Endothelial cell of umbilical vein (primary cell): ENCODE data around the gene DNAH3. TPM values are rescaled to one million over a fixed set of nuclear protein-coding genes. Genes with fewer than 3 reads are reported as not detected.
A peak's percentile ranks its signal among the peaks of the same experiment; 100 is the strongest.

Source experiments
- BruUV-seq: library from RNA; stranded (reverse); fragments of 400-500 nt; replicated peaks from 2 replicates; lab custom pipeline; 2021; lab: Mats Ljungman, UMichigan
- CTCF ChIA-PET: fragments of 300-600, 350-600 bp; sonication (Branson Sonifier 250); formaldehyde crosslinking; loops from one replicate; lab custom pipeline; 2021; ENCODE audit warnings: antibody characterized with exemption, inconsistent platforms; lab: Charles Lee
- POLR2A ChIA-PET: fragments of 300-600, 350-600 bp; sonication (Branson Sonifier 250); formaldehyde crosslinking; loops from one replicate; lab custom pipeline; 2021; ENCODE audit warnings: antibody characterized with exemption, inconsistent platforms; lab: Charles Lee
- DNase-seq: peaks from one replicate; pipeline ENCODE4 v3.0.0-alpha.2; 2011; ENCODE audit warnings: low read depth, low spot score
- FAIRE-seq: peaks from 2 replicates; lab custom pipeline; 2011; peaks lifted over from hg19 to GRCh38; lab: Jason Lieb, UNC
- H2AFZ ChIP-seq: 2 replicates; pipeline ENCODE4 v1.6.0; 2012; ENCODE audit warnings: low read depth, low read length, control low read depth, inconsistent platforms
- H3K27ac ChIP-seq: 2 replicates; pipeline ENCODE4 v1.5.1; 2011; ENCODE audit warnings: low read depth, mild to moderate bottlenecking, control low read depth, low read length, moderate library complexity; ENCODE audit not compliant: insufficient read depth
- H3K27me3 ChIP-seq, 2 experiments: 2 replicates each; pipeline versions ENCODE4 v1.6.0 to v1.6.1; 2011; ENCODE audit warnings: low read length in 2 of 2, mixed read lengths in 1 of 2; ENCODE audit not compliant: control insufficient read depth in 2 of 2, insufficient read depth in 2 of 2
- H3K36me3 ChIP-seq, 2 experiments: 2 replicates in 1 of 2; 3 replicates in 1 of 2; pipeline ENCODE4 v1.5.1; 2011; ENCODE audit warnings: low read length in 2 of 2, mild to moderate bottlenecking in 1 of 2, moderate library complexity in 1 of 2; ENCODE audit not compliant: control insufficient read depth in 2 of 2, insufficient read depth in 2 of 2; ENCODE audit errors: extremely low read depth in 1 of 2
- H3K4me1 ChIP-seq: 3 replicates; pipeline ENCODE4 v1.5.1; 2011; ENCODE audit warnings: mild to moderate bottlenecking, low read length; ENCODE audit not compliant: control insufficient read depth, insufficient read depth; ENCODE audit errors: extremely low read depth
- H3K4me2 ChIP-seq: 2 replicates; pipeline ENCODE4 v1.6.1; 2011; ENCODE audit warnings: low read length, control low read depth, mixed read lengths; ENCODE audit not compliant: insufficient read depth
- H3K4me3 ChIP-seq, 3 experiments: fragments of 200-600 bp in 1 of 3; sonication (generic), shearing (Covaris generic) in 1 of 3; replicated peaks in 1 of 3; 2 replicates each; pipeline ENCODE4 v1.5.1; 2011 to 2016; ENCODE audit warnings: control low read depth in 3 of 3, low read length in 3 of 3, mild to moderate bottlenecking in 2 of 3, inconsistent platforms in 1 of 3, low read depth in 1 of 3, moderate library complexity in 1 of 3; ENCODE audit not compliant: insufficient read depth in 1 of 3
- H3K79me2 ChIP-seq: 2 replicates; pipeline ENCODE4 v1.6.0; 2012; ENCODE audit warnings: low read length, inconsistent platforms; ENCODE audit not compliant: control insufficient read depth, insufficient read depth
- H3K9ac ChIP-seq: replicated peaks from 2 replicates; pipeline ENCODE3; 2011; ENCODE audit warnings: low read length, control low read depth; ENCODE audit not compliant: insufficient read depth; ENCODE audit errors: extremely low read depth
- H3K9me1 ChIP-seq: replicated peaks from 3 replicates; pipeline ENCODE4 v1.6.0; 2011; ENCODE audit warnings: mild to moderate bottlenecking, low read length; ENCODE audit not compliant: control insufficient read depth, insufficient read depth; ENCODE audit errors: extremely low read depth
- H3K9me3 ChIP-seq: replicated peaks from 2 replicates; pipeline ENCODE4 v1.5.1; 2012; ENCODE audit warnings: low read length, inconsistent platforms; ENCODE audit not compliant: control insufficient read depth, insufficient read depth
- H4K20me1 ChIP-seq: replicated peaks from 2 replicates; pipeline ENCODE3; 2011; ENCODE audit warnings: mild to moderate bottlenecking, low read length; ENCODE audit not compliant: control insufficient read depth, insufficient read depth; ENCODE audit errors: extremely low read depth
- EZH2 ChIP-seq: IDR thresholded peaks from 2 replicates; pipeline ENCODE4 v1.6.1; 2012; ENCODE audit warnings: borderline replicate concordance, low read depth, mild to moderate bottlenecking, moderate library complexity, low read length, inconsistent platforms; ENCODE audit not compliant: severe bottlenecking
- FOS ChIP-seq: IDR thresholded peaks from 2 replicates; pipeline ENCODE4 v1.6.1; 2011; ENCODE audit warnings: mild to moderate bottlenecking, low read length, moderate library complexity, borderline replicate concordance; ENCODE audit not compliant: insufficient read depth
- JUN ChIP-seq: IDR thresholded peaks from 2 replicates; pipeline ENCODE4 v1.6.1; 2011; ENCODE audit warnings: borderline replicate concordance, low read depth; ENCODE audit not compliant: insufficient read length, insufficient read depth
- MYC ChIP-seq: IDR thresholded peaks from one replicate; pipeline ENCODE4 v1.6.1; 2011; ENCODE audit warnings: mild to moderate bottlenecking, low read depth, low read length
- POLR2A ChIP-seq: IDR thresholded peaks from 2 replicates; pipeline ENCODE4 v1.6.1; 2012; ENCODE audit warnings: low read depth, mild to moderate bottlenecking, control low read depth, low read length
- POLR2AphosphoS5 ChIP-seq: IDR thresholded peaks from 2 replicates; pipeline ENCODE4 v1.6.1; 2012; ENCODE audit warnings: low read depth, mild to moderate bottlenecking, control low read depth, low read length, moderate library complexity; ENCODE audit not compliant: insufficient read depth
- dilution Hi-C: fragments of 300-500 bp; cut with MboI; formaldehyde crosslinking; loops from one replicate; pipeline ENCODE4 v1.15.0; 2019; ENCODE audit warnings: low sequenced_read_pairs; ENCODE audit not compliant: extremely low pct_ligation_motif_present
- intact Hi-C: fragments of 100-400 bp; cut with micrococcal nuclease; formaldehyde crosslinking; loops from one replicate; pipeline ENCODE4 v1.10.0; 2022
- polyA plus RNA-seq, 4 experiments: library from polyadenylated mRNA; depleted of rRNA in 3 of 4; stranded (reverse) in 3 of 4; unstranded in 1 of 4; fragments of >200 nt; gene quantifications; 2 replicates each; pipeline versions ENCODE4 v1.2.1 to v1.2.3, GENCODE V29; 2011 to 2012; ENCODE audit warnings: missing spikeins in 1 of 4
- total RNA-seq: library from RNA; stranded (reverse); gene quantifications from 2 replicates; pipeline ENCODE4 v1.2.3, GENCODE V29; 2021

The DNAH3 gene
- total and polyA plus RNA-seq, 2 donors (not counting 3 experiments of a cell fraction or from before 2014, with no cell fraction given): not detected

DNA sequence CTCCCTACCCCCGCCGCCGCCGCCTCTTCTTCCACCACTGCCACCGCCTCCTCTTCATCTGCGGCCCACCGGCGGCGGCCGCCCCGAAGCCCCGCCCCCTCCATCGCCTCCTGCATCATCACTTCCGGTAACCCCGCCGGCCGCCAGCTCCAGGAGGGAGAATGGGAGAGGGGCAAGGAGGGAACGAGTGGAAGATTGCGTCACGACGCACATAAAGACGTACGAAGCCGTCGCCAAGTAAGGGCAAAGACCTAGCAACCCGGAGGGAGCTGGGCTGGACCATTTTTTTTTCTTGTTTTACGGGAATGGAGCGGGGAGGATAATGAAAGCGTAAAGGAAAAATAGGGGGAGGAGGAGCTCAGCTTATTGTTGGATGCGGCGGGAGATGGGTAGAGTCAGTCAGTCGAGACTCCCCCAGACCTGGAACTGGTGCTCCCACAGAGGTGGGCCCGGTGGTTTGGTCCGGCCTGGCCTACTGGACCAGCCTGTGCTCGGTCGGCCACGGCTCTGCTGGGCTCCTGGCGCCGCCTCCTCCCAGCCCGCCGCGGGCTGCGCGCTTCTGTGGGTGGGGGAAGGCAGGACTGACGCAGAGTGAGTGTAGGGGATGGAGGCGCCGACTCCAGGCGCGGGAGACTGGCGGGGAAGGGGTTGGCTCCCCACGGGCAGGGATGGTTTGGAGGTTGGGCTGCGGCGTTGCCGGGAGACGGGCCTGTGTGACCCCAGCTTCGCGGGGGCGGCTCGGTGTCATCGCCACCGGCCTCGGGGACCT lies 250.2 kb downstream of the DNAH3 start, which contains the start of the genes DCUN1D3 and LYRM1:
Gene DCUN1D3 (minus strand): TSS at position 60 of the 769 bp plus-strand sequence. CDS start 37,820 bp downstream, outside the sequence.
Gene LYRM1 (plus strand): TSS at position 473 of the 769 bp plus-strand sequence. CDS start 14,785 bp downstream, outside the sequence.
- Histone ChIP-seq H3K27ac (peak within 1 kb of the TSS; percentile 100), H3K4me1 (peaks cover 58% of the 10 kb centered on the region), H3K9ac (peak within 1 kb of the TSS; percentile 95), H3K27me3 (no peaks in the 10 kb centered on the region), H3K9me1 (no peaks in the 10 kb centered on the region), H3K4me3 (peak within 1 kb of the TSS; percentile 56 to 96 (median 83)), H2AFZ (peak within 1 kb of the TSS; percentile 35), H3K36me3 (peaks cover 3 to 9% of the 10 kb centered on the region in 2 experiments), H3K4me2 (peak within 1 kb of the TSS; percentile 92), H3K79me2 (peaks cover 64% of the 10 kb centered on the region), H4K20me1 (no peaks in the 10 kb centered on the region), H3K9me3 (no peaks in the 10 kb centered on the region)
- ChIA-PET CTCF (interaction anchor here (0.6 to 3.6 kb wide), 8 partner anchors 22 to 396 kb away, joined by 3 to 33 read pairs (median 4); no protein-coding TSS in a partner anchor), POLR2A (interaction anchor here (0.6 to 2.6 kb wide), 11 partner anchors 10 to 1295 kb away, joined by 3 to 15 read pairs (median 4); no protein-coding TSS in a partner anchor)
- FAIRE-seq (peak; percentile 87), DNase-seq (peak; percentile 99)
- no TSS peak for BruUV-seq
- TF ChIP-seq POLR2A (peak; percentile 78), POLR2AphosphoS5 (peak; percentile 80), FOS (no peak), MYC (no peak), EZH2 (no peak), JUN (peak; percentile 5)
- intact Hi-C loops: loop anchor here (1.0 to 5.0 kb wide), 9 partner anchors 10 to 1292 kb away; partner anchors contain the start of genes ERI2, REXO5 and THUMPD1
- dilution Hi-C loops: no loop called here
